H1 (cell line): ENCODE data around the gene PRKN. TPM values are rescaled to one million over a fixed set of nuclear protein-coding genes. Genes with fewer than 3 reads are reported as not detected.

ENCODE experiments used
- CTCF ChIA-PET: fragments of 300-600 bp; sonication (Branson Sonifier 250); formaldehyde crosslinking; loops from one replicate; lab custom pipeline; 2021; ENCODE audit not compliant: partially characterized antibody; lab: Charles Lee
- POLR2A ChIA-PET: fragments of 300-600 bp; sonication (Branson Sonifier 250); formaldehyde crosslinking; loops from one replicate; lab custom pipeline; 2021; ENCODE audit warnings: inconsistent platforms; ENCODE audit not compliant: partially characterized antibody; lab: Charles Lee
- DNase-seq, 2 experiments: peaks; one replicate each; pipeline versions ENCODE4 v3.0.0 to v3.0.0-alpha.2; 2010 to 2022; ENCODE audit warnings: low spot score in 2 of 2, low read depth in 1 of 2, mixed read lengths in 1 of 2
- FAIRE-seq: peaks from 2 replicates; lab custom pipeline; 2011; peaks lifted over from hg19 to GRCh38; lab: Jason Lieb, UNC
- H2AFZ ChIP-seq: 2 replicates; pipeline ENCODE4 v1.8.1; 2012; ENCODE audit warnings: low read length, inconsistent platforms
- H2AK5ac ChIP-seq: 2 replicates; pipeline ENCODE4 v1.6.1; 2013; ENCODE audit warnings: low read depth, low read length
- H2BK120ac ChIP-seq: replicated peaks from 2 replicates; pipeline ENCODE3; 2013; ENCODE audit warnings: low read depth, low read length, inconsistent platforms
- H2BK12ac ChIP-seq: 2 replicates; pipeline ENCODE4 v1.6.1; 2013; ENCODE audit warnings: low read depth, low read length
- H2BK15ac ChIP-seq: 2 replicates; pipeline ENCODE4 v1.6.1; 2013; ENCODE audit warnings: low read length
- H2BK20ac ChIP-seq: 2 replicates; pipeline ENCODE4 v1.6.1; 2013; ENCODE audit warnings: low read length
- H2BK5ac ChIP-seq: 2 replicates; pipeline ENCODE4 v1.6.1; 2013; ENCODE audit warnings: low read depth, low read length
- H3K14ac ChIP-seq: 2 replicates; pipeline ENCODE4 v1.6.1; 2013; ENCODE audit warnings: inconsistent platforms; ENCODE audit not compliant: insufficient read length
- H3K18ac ChIP-seq: 2 replicates; pipeline ENCODE4 v1.6.1; 2013; ENCODE audit warnings: low read length; ENCODE audit errors: extremely low read depth
- H3K23ac ChIP-seq: 2 replicates; pipeline ENCODE4 v1.6.1; 2013; ENCODE audit warnings: inconsistent platforms; ENCODE audit not compliant: insufficient read length
- H3K23me2 ChIP-seq: 2 replicates; pipeline ENCODE4 v1.6.1; 2013; ENCODE audit warnings: low read depth, low read length
- H3K27ac ChIP-seq: 2 replicates; pipeline ENCODE4 v1.6.1; 2011; ENCODE audit warnings: low read depth, low read length, inconsistent platforms
- H3K27me3 ChIP-seq, 4 experiments: replicated peaks in 1 of 4; 1 replicate in 1 of 4; 2 replicates in 3 of 4; pipeline versions ENCODE4 v1.6.1 to v1.8.1; 2011 to 2013; ENCODE audit warnings: low read length in 3 of 4, mild to moderate bottlenecking in 3 of 4, inconsistent platforms in 2 of 4, mixed read lengths in 2 of 4, moderate library complexity in 1 of 4; ENCODE audit not compliant: control insufficient read depth in 3 of 4, insufficient read depth in 3 of 4; ENCODE audit errors: extremely low read depth in 1 of 4
- H3K36me3 ChIP-seq, 4 experiments: 2 replicates each; pipeline versions ENCODE4 v1.6.1 to v1.8.1; 2011 to 2013; ENCODE audit warnings: mild to moderate bottlenecking in 4 of 4, low read length in 3 of 4, moderate library complexity in 2 of 4, control low read depth in 1 of 4, inconsistent platforms in 1 of 4; ENCODE audit not compliant: insufficient read depth in 4 of 4, control insufficient read depth in 2 of 4
- H3K4ac ChIP-seq: replicated peaks from 2 replicates; pipeline ENCODE3; 2013; ENCODE audit warnings: low read length, low read depth, mixed read lengths, inconsistent platforms; ENCODE audit not compliant: insufficient read length
- H3K4me1 ChIP-seq, 4 experiments: replicated peaks in 1 of 4; 1 replicate in 1 of 4; 2 replicates in 3 of 4; pipeline versions ENCODE4 v1.6.1 to v1.8.1; 2011 to 2013; ENCODE audit warnings: low read length in 3 of 4, inconsistent platforms in 2 of 4, mixed read lengths in 1 of 4; ENCODE audit not compliant: insufficient read depth in 4 of 4, control insufficient read depth in 3 of 4
- H3K4me2 ChIP-seq, 2 experiments: 2 replicates each; pipeline versions ENCODE4 v1.6.1 to v1.8.1; 2011 to 2013; ENCODE audit warnings: low read depth in 2 of 2, low read length in 2 of 2, control low read depth in 1 of 2, inconsistent platforms in 1 of 2, mild to moderate bottlenecking in 1 of 2; ENCODE audit not compliant: insufficient read depth in 1 of 2
- H3K4me3 ChIP-seq, 4 experiments: fragments of 200-600, 300-600 bp in 1 of 4; sonication (generic), shearing (Covaris generic), sonication (Bioruptor Twin) in 1 of 4; 2 replicates each; pipeline versions ENCODE4 v1.5.1 to v1.8.1; 2011 to 2016; ENCODE audit warnings: low read length in 4 of 4, low read depth in 3 of 4, control low read depth in 2 of 4, inconsistent platforms in 2 of 4, mild to moderate bottlenecking in 2 of 4, mixed read lengths in 1 of 4, moderate library complexity in 1 of 4; ENCODE audit not compliant: insufficient read depth in 2 of 4; ENCODE audit errors: extremely low read depth in 1 of 4
- H3K56ac ChIP-seq: replicated peaks from 2 replicates; pipeline ENCODE3; 2013; ENCODE audit warnings: low read depth, mild to moderate bottlenecking, mixed read lengths, low read length, inconsistent platforms; ENCODE audit not compliant: insufficient read length
- H3K79me1 ChIP-seq: 2 replicates; pipeline ENCODE4 v1.6.1; 2013; ENCODE audit warnings: low read depth, low read length, control low read depth
- H3K79me2 ChIP-seq, 2 experiments: 2 replicates each; pipeline versions ENCODE4 v1.6.1 to v1.8.1; 2012 to 2013; ENCODE audit warnings: low read length in 2 of 2, mild to moderate bottlenecking in 2 of 2, inconsistent platforms in 1 of 2; ENCODE audit not compliant: insufficient read depth in 2 of 2, control insufficient read depth in 1 of 2
- H3K9ac ChIP-seq, 4 experiments: replicated peaks in 1 of 4; 1 replicate in 1 of 4; 2 replicates in 3 of 4; pipeline versions ENCODE4 v1.6.1 to v1.8.1; 2011 to 2013; ENCODE audit warnings: low read depth in 3 of 4, low read length in 3 of 4, control low read depth in 2 of 4, mild to moderate bottlenecking in 2 of 4, moderate library complexity in 2 of 4, inconsistent platforms in 1 of 4; ENCODE audit errors: extremely low read depth in 1 of 4
- H3K9me3 ChIP-seq, 2 experiments: 2 replicates each; pipeline versions ENCODE4 v1.6.1 to v1.8.1; 2012 to 2013; ENCODE audit warnings: mild to moderate bottlenecking in 2 of 2, moderate library complexity in 2 of 2, control low read depth in 1 of 2, inconsistent platforms in 1 of 2, low read depth in 1 of 2, low read length in 1 of 2, mixed read lengths in 1 of 2; ENCODE audit not compliant: insufficient read depth in 2 of 2
- H4K20me1 ChIP-seq, 2 experiments: replicated peaks in 1 of 2; 2 replicates each; pipeline versions ENCODE3 to v1.8.1; 2011 to 2013; ENCODE audit warnings: inconsistent platforms in 2 of 2, low read length in 2 of 2, mild to moderate bottlenecking in 1 of 2; ENCODE audit not compliant: insufficient read depth in 2 of 2, control insufficient read depth in 1 of 2
- H4K5ac ChIP-seq: 2 replicates; pipeline ENCODE4 v1.6.1; 2013; ENCODE audit warnings: low read length, low read depth, mixed read lengths, inconsistent platforms; ENCODE audit not compliant: insufficient read length
- H4K8ac ChIP-seq: 2 replicates; pipeline ENCODE4 v1.8.0; 2013; ENCODE audit warnings: mild to moderate bottlenecking, moderate library complexity, low read length, inconsistent platforms; ENCODE audit not compliant: insufficient read depth; ENCODE audit errors: extremely low read depth
- H4K91ac ChIP-seq: replicated peaks from 2 replicates; pipeline ENCODE3; 2013; ENCODE audit warnings: low read length, mixed read lengths, inconsistent platforms; ENCODE audit not compliant: insufficient read length
- ASH2L ChIP-seq: fragments of 200-600, 300-600 bp; sonication (generic); IDR thresholded peaks from one replicate; pipeline ENCODE4 v1.7.1; 2017; ENCODE audit warnings: low read length
- BRCA1 ChIP-seq: IDR thresholded peaks from 2 replicates; pipeline ENCODE4 v1.6.1; 2012; ENCODE audit warnings: low read depth, low read length, improper control_type of control experiment
- EGR1 ChIP-seq: IDR thresholded peaks from 2 replicates; pipeline ENCODE4 v1.6.1; 2011; ENCODE audit warnings: low read depth, low read length, borderline replicate concordance
- EZH2 ChIP-seq: fragments of 200-600 bp; sonication (generic); IDR thresholded peaks from 2 replicates; pipeline ENCODE4 v1.7.1; 2012; ENCODE audit warnings: low read depth, mild to moderate bottlenecking, moderate library complexity, low read length, inconsistent platforms; ENCODE audit not compliant: severe bottlenecking
- FOSL1 ChIP-seq: IDR thresholded peaks from 2 replicates; pipeline ENCODE4 v1.6.1; 2011; ENCODE audit warnings: mild to moderate bottlenecking, low read depth, low read length, moderate library complexity; ENCODE audit not compliant: insufficient read depth
- KDM1A ChIP-seq: fragments of 200-600, 300-600 bp; sonication (generic); IDR thresholded peaks from 2 replicates; pipeline ENCODE4 v1.7.1; 2016; ENCODE audit warnings: mild to moderate bottlenecking, low read length, borderline replicate concordance
- KDM5A ChIP-seq: fragments of 200-600 bp; IDR thresholded peaks from 2 replicates; pipeline ENCODE4 v1.7.1; 2012; ENCODE audit warnings: mild to moderate bottlenecking, low read length, inconsistent platforms, mixed read lengths
- NANOG ChIP-seq: IDR thresholded peaks from 2 replicates; pipeline ENCODE4 v1.6.1; 2011; ENCODE audit warnings: low read length, low read depth, mild to moderate bottlenecking, inconsistent platforms; ENCODE audit not compliant: insufficient read depth, poor library complexity, severe bottlenecking
- PHF8 ChIP-seq: fragments of 200-600 bp; sonication (generic); conservative IDR thresholded peaks from 2 replicates; pipeline ENCODE4 v1.7.1; 2012; ENCODE audit warnings: low read depth, mild to moderate bottlenecking, inconsistent platforms, low read length, moderate library complexity
- POLR2AphosphoS5 ChIP-seq: IDR thresholded peaks from 2 replicates; pipeline ENCODE4 v1.6.1; 2011; ENCODE audit warnings: low read depth, low read length
- RNF2 ChIP-seq: fragments of 200-900, 300-1000 bp; sonication (generic); IDR thresholded peaks from 2 replicates; pipeline ENCODE4 v1.7.1; 2016; ENCODE audit warnings: borderline replicate concordance, low read depth, mild to moderate bottlenecking, antibody characterized with exemption, low read length; ENCODE audit not compliant: poor library complexity, severe bottlenecking; ENCODE audit errors: missing control alignments
- SAP30 ChIP-seq: fragments of 300-600 bp; sonication (generic); IDR thresholded peaks from 2 replicates; pipeline ENCODE4 v1.7.1; 2012; ENCODE audit warnings: low read length, moderate library complexity, mild to moderate bottlenecking, inconsistent platforms; ENCODE audit not compliant: insufficient read depth, insufficient replicate concordance
- SIX5 ChIP-seq: IDR thresholded peaks from 2 replicates; pipeline ENCODE4 v1.6.1; 2011; ENCODE audit warnings: mild to moderate bottlenecking, low read depth, low read length
- SUZ12 ChIP-seq: fragments of 200-600 bp; sonication (generic); IDR thresholded peaks from 2 replicates; pipeline ENCODE4 v1.6.1; 2012; ENCODE audit warnings: mild to moderate bottlenecking, inconsistent platforms, low read length, moderate library complexity, mixed read lengths
- ZNF274 ChIP-seq: IDR thresholded peaks from 2 replicates; pipeline ENCODE4 v1.7.0; 2012; ENCODE audit warnings: low read length, borderline replicate concordance; ENCODE audit errors: extremely low read depth
- polyA plus RNA-seq, 7 experiments: library from polyadenylated mRNA; depleted of rRNA in 3 of 7; stranded (reverse) in 5 of 7; unstranded in 2 of 7; fragments of >200 nt in 5 of 7; fragments of 200-250 nt in 2 of 7; gene quantifications; 1 replicate in 5 of 7; 2 replicates in 1 of 7; 4 replicates in 1 of 7; pipeline versions ENCODE4 v1.2.1 to v1.2.3, GENCODE V29; 2011 to 2013; ENCODE audit warnings: missing spikeins in 2 of 7, mixed read lengths in 2 of 7
- total RNA-seq: library from RNA; stranded (reverse); fragmentation: NEBNext Ultra II Directional; extraction: Animal tissue kit (Norgen Biotek cat#: 25700); gene quantifications from 2 replicates; pipeline ENCODE4 v1.2.1, GENCODE V29; 2021

The PRKN gene
- total and polyA plus RNA-seq, 2 of the 8 experiments (the other 6 are each of a cell fraction or from before 2014, with no cell fraction given), result 0.13 to 0.29 TPM

DNA sequence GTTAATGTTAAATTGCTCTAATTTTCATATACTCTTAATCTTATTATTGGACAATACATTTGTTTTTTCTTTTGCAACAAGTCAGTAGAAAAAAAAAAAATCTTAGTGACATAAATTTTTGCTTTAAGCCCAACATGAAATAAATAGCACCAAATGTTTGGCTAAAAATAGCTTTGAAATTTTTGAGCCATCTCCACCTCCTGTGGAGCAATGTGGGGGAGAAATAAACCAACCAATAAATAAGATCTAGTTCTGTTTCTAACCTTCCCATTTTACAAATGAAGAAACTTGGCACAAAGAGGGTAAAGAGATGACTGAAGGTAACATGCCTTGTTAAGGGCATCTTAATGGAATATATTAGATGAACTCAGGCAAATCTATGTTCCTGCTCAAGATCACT, 91.4 kb downstream of the PRKN start:
- POLR2A ChIA-PET, result no interaction called here
- CTCF ChIA-PET, result no interaction called here
- DNase-seq (no peak), FAIRE-seq (no peak)
- Histone ChIP-seq H4K5ac (no peak overlapping the region), H4K8ac (no peak overlapping the region), H3K4ac (no peak overlapping the region), H3K9me3 (no peaks in the 10 kb centered on the region), H3K4me1 (no peaks in the 10 kb centered on the region), H3K23ac (no peak overlapping the region), H3K9ac (no peak overlapping the region), H2BK12ac (no peak overlapping the region), H3K56ac (no peak overlapping the region), H2AK5ac (no peak overlapping the region), H3K79me1 (no peaks in the 10 kb centered on the region), H3K23me2 (no peaks in the 10 kb centered on the region; the same call in 1 of the 2 replicates), H3K4me2 (no peak overlapping the region), H4K91ac (no peak overlapping the region), H3K27me3 (no peaks in the 10 kb centered on the region), H3K27ac (no peak overlapping the region), H2AFZ (no peak overlapping the region), H3K4me3 (no peak overlapping the region), H2BK5ac (no peak overlapping the region), H3K18ac (no peak overlapping the region), H2BK120ac (no peak overlapping the region), H3K14ac (no peak overlapping the region), H2BK15ac (no peak overlapping the region), H2BK20ac (no peak overlapping the region), H3K79me2 (no peaks in the 10 kb centered on the region), H3K36me3 (no peaks in the 10 kb centered on the region), H4K20me1 (no peaks in the 10 kb centered on the region)
- no peak for TF ChIP-seq RNF2
- no peak for TF ChIP-seq FOSL1
- no peak for TF ChIP-seq PHF8
- TF ChIP-seq ZNF274, result no peak
- TF ChIP-seq EGR1, result no peak
- TF ChIP-seq POLR2AphosphoS5, result no peak
- TF ChIP-seq SIX5, result no peak
- no peak for TF ChIP-seq KDM1A
- no peak for TF ChIP-seq ASH2L
- TF ChIP-seq SAP30, result no peak
- TF ChIP-seq SUZ12, result no peak
- TF ChIP-seq KDM5A, result no peak
- TF ChIP-seq NANOG, result no peak
- no peak for TF ChIP-seq BRCA1
- no peak for TF ChIP-seq EZH2
